WERI-Rb-1 (cell line): Measurements from ENCODE around the gene SARS1.

Experiments used
- DNase-seq: peaks from one replicate; pipeline ENCODE4 v3.0.0-alpha.2; 2020
- H3K27ac ChIP-seq: fragments of 250-450 bp; sonication (Bioruptor Pico); 2 replicates; pipeline ENCODE4 v1.5.1; 2020; ENCODE audit warnings: mild to moderate bottlenecking, moderate library complexity
- H3K27me3 ChIP-seq: fragments of 250-450 bp; sonication (Bioruptor Pico); 2 replicates; pipeline ENCODE4 v1.5.1; 2021; ENCODE audit warnings: mild to moderate bottlenecking, low read depth, moderate library complexity; ENCODE audit not compliant: insufficient read depth, severe bottlenecking
- H3K36me3 ChIP-seq: fragments of 250-450 bp; sonication (Bioruptor Pico); 2 replicates; pipeline ENCODE4 v1.5.1; 2020; ENCODE audit warnings: mild to moderate bottlenecking, moderate library complexity
- H3K4me3 ChIP-seq: 2 replicates; pipeline ENCODE4 v1.5.1; 2011; ENCODE audit warnings: low read depth, mild to moderate bottlenecking, control low read depth, low read length
- H3K9me3 ChIP-seq: fragments of 250-450 bp; sonication (Bioruptor Pico); 2 replicates; pipeline ENCODE4 v1.5.1; 2021; ENCODE audit warnings: mild to moderate bottlenecking, moderate library complexity; ENCODE audit not compliant: severe bottlenecking
- CTCF ChIP-seq: IDR thresholded peaks from 2 replicates; pipeline ENCODE4 v1.5.1; 2011; ENCODE audit warnings: low read depth, mild to moderate bottlenecking, control low read depth, inconsistent platforms, low read length

The SARS1 gene

DNA sequence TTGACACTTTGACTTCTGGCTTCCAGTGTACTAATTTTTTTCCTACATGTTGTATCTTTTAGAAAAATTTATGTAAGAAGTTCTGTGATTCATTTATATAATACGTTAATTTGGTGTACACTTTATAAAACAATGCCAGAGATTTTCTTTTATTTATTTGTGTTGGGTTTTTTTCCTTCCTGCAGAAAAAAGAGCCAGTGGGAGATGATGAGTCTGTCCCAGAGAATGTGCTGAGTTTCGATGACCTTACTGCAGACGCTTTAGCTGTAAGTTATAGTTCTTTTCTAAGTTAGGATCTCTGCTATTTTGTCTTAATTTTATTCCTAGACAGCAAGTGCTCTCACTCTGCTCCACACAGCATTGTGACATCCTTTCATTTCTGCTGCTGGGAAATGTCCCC is 14.4 kb downstream of the SARS1 start:
- H3K9me3 ChIP-seq, result no peaks in the 10 kb centered on the region
- no peak overlapping the region for H3K4me3 ChIP-seq
- H3K36me3 ChIP-seq, result peaks cover 70% of the 10 kb centered on the region
- H3K27ac ChIP-seq, result no peak overlapping the region
- TF ChIP-seq CTCF, result no peak
- DNase-seq, result no peak
- no peaks in the 10 kb centered on the region for H3K27me3 ChIP-seq

- no peak for TF ChIP-seq CTCF
- Histone ChIP-seq H3K27ac (peak overlapping the region; percentile 1; the same call in 1 of the 2 replicates), H3K4me3 (no peak overlapping the region; the same call in 1 of the 2 replicates), H3K27me3 (no peaks in the 10 kb centered on the region), H3K36me3 (peaks cover 69% of the 10 kb centered on the region), H3K9me3 (no peaks in the 10 kb centered on the region)
- DNase-seq, result peak; percentile 21
Measured at GRCh38 chr1:109229531-109230127, 15.9 kb downstream of the SARS1 start.

- no peaks in the 10 kb centered on the region for H3K27me3 ChIP-seq
- no peak for TF ChIP-seq CTCF
- peaks cover 75% of the 10 kb centered on the region for H3K36me3 ChIP-seq
- no peak overlapping the region for H3K4me3 ChIP-seq
- H3K9me3 ChIP-seq, result no peaks in the 10 kb centered on the region
- H3K27ac ChIP-seq, result no peak overlapping the region
- DNase-seq, result no peak
Measured at GRCh38 chr1:109231066-109231465, 17.3 kb downstream of the SARS1 start.

GRCh38 chr1:109235137-109235536 is 21.4 kb downstream of the SARS1 start:
- H3K4me3 ChIP-seq, result no peak overlapping the region
- peaks cover 90% of the 10 kb centered on the region for H3K36me3 ChIP-seq
- no peak for TF ChIP-seq CTCF
- no peak for DNase-seq
- no peaks in the 10 kb centered on the region for H3K27me3 ChIP-seq
- no peaks in the 10 kb centered on the region for H3K9me3 ChIP-seq
- no peak overlapping the region for H3K27ac ChIP-seq

DNA sequence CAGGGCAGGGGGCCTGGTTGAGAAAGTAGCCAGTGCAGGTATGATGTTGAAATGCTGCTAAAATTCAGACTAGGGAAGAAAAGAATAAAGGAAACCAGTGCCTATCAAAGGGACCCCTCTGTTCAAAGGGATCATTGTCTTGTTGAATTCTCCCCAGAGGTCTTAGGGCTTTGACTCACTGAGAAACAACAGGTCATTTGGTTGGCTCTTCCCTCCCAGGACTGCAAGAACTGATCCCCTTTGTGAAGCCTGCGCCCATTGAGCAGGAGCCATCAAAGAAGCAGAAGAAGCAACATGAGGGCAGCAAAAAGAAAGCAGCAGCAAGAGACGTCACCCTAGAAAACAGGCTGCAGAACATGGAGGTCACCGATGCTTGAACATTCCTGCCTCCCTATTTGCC is 23.8 kb downstream of the SARS1 start:
- Histone ChIP-seq H3K27ac (no peak overlapping the region), H3K27me3 (no peaks in the 10 kb centered on the region), H3K36me3 (peaks cover 67% of the 10 kb centered on the region), H3K4me3 (no peak overlapping the region), H3K9me3 (no peaks in the 10 kb centered on the region)
- TF ChIP-seq CTCF, result no peak
- no peak for DNase-seq

- no peaks in the 10 kb centered on the region for H3K27me3 ChIP-seq
- no peak for DNase-seq
- peaks cover 59% of the 10 kb centered on the region for H3K36me3 ChIP-seq
- no peaks in the 10 kb centered on the region for H3K9me3 ChIP-seq
- H3K4me3 ChIP-seq, result no peak overlapping the region
- no peak for TF ChIP-seq CTCF
- no peak overlapping the region for H3K27ac ChIP-seq
Measured at GRCh38 chr1:109238382-109238781, 24.7 kb downstream of the SARS1 start.
